Muscle layer of duodenum (tissue), 2 donors: Measurements from ENCODE around the gene PSENEN.

ENCODE experiments used
- H3K27ac ChIP-seq: one replicate; pipeline ENCODE4 v1.7.0; 2013; ENCODE audit warnings: mild to moderate bottlenecking, low read length
- H3K27me3 ChIP-seq: one replicate; pipeline ENCODE4 v1.7.0; 2013; ENCODE audit warnings: low read depth, mild to moderate bottlenecking, control low read depth, low read length
- H3K36me3 ChIP-seq, 2 donors: one replicate each; pipeline ENCODE4 v1.7.0; 2013; ENCODE audit warnings: low read length in 2 of 2, control low read depth in 1 of 2, mild to moderate bottlenecking in 1 of 2; ENCODE audit not compliant: insufficient read depth in 2 of 2, control insufficient read depth in 1 of 2
- H3K4me1 ChIP-seq, 2 donors: one replicate each; pipeline ENCODE4 v1.7.0; 2013; ENCODE audit warnings: low read length in 2 of 2, mild to moderate bottlenecking in 2 of 2, control low read depth in 1 of 2, moderate library complexity in 1 of 2; ENCODE audit not compliant: insufficient read depth in 2 of 2, control insufficient read depth in 1 of 2
- H3K4me3 ChIP-seq, 2 donors: one replicate each; pipeline ENCODE4 v1.7.0; 2013; ENCODE audit warnings: low read length in 2 of 2, low read depth in 1 of 2, mild to moderate bottlenecking in 1 of 2
- H3K9me3 ChIP-seq, 2 donors: one replicate each; pipeline ENCODE4 v1.7.0; 2013; ENCODE audit warnings: low read length in 2 of 2, control low read depth in 1 of 2, mild to moderate bottlenecking in 1 of 2; ENCODE audit not compliant: control insufficient read depth in 1 of 2
- donor health status: healthy.

PSENEN gene

DNA sequence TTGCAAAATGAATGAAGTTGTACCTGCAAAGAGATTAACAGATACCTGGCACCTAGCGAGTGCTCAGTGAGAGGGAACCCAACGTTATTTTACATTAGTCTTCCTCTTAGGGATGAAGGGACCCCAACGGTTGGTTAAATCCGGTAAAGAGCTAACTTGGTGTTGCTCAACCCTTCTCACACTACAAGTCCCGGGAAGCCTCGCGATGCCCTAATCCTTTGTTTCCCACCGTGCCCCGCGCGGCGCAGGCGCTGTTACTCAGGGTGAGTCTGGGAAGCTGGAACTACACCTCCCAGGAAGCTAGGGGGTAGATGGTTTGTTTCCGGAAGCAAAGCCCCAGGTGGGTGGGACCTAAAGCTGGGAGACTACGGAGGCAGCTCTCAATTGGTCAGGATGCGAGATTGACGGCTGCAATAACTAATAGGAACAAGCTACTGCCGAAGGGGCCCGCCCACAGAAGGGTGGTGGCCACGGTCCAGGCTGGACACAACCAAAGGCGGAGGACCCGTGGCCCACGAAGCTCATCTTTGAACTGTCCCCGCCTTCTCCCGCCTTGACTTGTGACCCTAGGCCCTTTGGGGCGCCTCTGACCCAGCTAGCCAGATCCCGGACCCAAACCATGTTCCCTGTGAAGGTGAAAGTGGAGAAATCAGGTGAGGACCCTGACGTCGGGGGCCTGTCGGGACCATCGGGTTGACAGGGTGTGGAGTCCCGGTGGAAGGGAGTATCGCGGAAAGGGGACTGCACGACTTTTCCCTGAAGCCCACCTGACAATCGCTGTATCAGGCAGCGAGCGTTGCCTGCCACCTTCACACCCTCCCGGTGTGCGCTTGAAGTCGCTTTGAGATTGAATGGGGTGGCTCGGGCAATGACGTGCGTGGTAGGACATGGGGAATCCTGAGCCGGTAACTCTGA lies 2.9 kb downstream of the PSENEN start, which contains the start of gene LIN37:
Gene LIN37, plus strand, starts transcription at position 471 of the 915 bp plus-strand sequence. Its CDS starts 149 bp downstream, at position 620.
- Histone ChIP-seq H3K27ac (peak within 1 kb of the TSS; percentile 86), H3K9me3 (no peaks in the 10 kb centered on the region), H3K4me3 (peak within 1 kb of the TSS; percentile 76 to 98), H3K36me3 (peaks cover 8 to 24% of the 10 kb centered on the region in 2 donors), H3K27me3 (no peaks in the 10 kb centered on the region), H3K4me1 (peaks cover 14 to 41% of the 10 kb centered on the region in 2 donors)

DNA sequence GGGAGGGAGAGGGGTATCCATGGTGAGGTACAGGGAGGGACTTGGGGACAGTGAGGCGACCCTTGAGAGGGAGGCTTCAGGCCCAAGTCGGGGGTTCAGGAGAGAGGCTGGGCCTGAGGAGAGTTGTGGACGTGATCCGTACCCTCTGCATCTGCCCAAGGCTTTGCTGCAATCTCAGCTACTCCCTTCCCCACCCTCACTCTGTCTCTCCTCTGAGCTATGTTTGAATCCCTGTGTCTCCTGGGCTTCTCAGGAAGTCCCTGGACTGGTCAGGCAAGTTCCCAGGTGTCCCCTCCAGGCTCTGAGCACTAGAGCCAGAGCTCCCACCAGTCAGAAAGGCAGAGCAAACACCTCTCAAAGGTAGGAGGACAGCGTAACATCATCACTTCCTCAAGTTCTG lies 4.7 kb downstream of the PSENEN start:
- Histone ChIP-seq H3K27me3 (no peaks in the 10 kb centered on the region), H3K4me3 (no peak overlapping the region), H3K9me3 (no peaks in the 10 kb centered on the region), H3K36me3 (peaks cover 13 to 28% of the 10 kb centered on the region in 2 donors), H3K27ac (no peak overlapping the region), H3K4me1 (peaks cover 5 to 47% of the 10 kb centered on the region in 2 donors)

DNA sequence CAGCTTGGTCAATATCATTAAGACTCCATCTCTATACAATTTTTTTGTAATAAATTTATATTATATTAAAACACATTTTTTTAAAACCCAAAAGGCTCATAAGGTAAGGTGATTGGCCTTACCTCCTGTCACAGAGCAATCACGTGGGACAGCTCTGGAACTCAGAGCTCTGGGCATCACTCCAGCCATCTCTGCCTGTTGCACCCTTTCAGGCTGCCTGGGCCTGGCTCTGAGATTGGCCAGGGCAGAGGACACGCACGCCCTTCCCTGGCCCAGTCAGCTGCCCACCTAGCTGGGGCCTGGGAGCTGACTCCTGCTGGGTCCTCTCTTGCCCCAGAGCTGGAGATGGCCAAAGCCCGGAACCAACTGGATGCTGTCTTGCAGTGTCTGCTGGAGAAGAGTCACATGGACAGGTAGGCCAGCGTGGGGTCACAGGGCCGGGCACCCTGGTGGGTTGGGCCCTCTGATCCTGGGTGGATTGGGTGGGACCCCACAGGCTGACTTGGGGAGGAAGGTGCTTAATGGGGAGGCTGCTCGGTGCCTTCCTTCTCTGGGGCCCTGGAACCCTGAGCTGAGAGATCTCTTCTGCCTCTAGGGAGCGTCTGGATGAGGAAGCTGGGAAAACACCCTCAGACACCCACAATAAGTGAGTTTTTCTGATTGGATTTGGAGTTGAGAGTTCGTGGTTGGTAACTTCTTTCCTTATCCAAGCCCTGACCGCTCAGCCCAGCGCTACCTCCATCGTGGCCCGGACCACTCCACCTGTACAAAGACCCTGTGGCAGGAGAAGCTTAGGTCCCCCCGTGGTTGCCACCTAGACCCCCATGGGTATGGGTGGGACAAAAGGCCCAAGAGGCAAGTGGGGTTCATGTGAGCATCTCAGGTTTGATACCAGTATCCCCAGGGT lies 6.6 kb downstream of the PSENEN start:
- no peaks in the 10 kb centered on the region for H3K27me3 ChIP-seq
- no peak overlapping the region for H3K27ac ChIP-seq
- H3K4me1 ChIP-seq: peaks cover 3 to 42% of the 10 kb centered on the region in 2 donors
- no peak overlapping the region for H3K4me3 ChIP-seq
- H3K36me3 ChIP-seq: peaks cover 13 to 30% of the 10 kb centered on the region in 2 donors
- no peaks in the 10 kb centered on the region for H3K9me3 ChIP-seq

DNA sequence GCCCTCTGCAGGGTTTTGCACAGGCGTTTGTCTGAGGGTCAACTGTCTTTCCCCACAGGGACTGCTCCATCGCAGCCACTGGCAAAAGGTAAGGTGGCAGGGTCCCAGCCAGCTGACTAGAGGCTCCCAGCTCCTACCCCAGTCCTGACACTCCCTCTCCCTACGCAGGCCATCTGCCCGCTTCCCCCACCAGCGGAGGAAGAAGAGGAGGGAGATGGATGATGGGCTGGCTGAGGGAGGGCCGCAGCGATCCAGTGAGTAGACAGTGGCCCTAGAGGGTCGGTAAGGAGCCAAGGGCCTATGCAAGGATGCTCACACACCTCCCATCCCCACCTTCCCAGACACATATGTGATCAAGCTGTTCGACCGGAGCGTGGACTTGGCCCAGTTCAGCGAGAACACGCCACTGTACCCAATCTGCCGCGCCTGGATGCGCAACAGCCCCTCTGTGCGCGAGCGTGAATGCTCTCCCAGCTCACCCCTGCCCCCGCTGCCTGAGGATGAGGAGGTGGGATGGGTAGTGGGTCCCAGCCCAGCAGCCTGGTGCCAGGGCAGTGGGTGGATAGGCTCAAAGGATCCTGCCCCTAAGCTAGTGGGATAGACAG lies 7.4 kb downstream of the PSENEN start:
- no peaks in the 10 kb centered on the region for H3K27me3 ChIP-seq
- H3K4me3 ChIP-seq: no peak overlapping the region
- peaks cover 13 to 32% of the 10 kb centered on the region in 2 donors for H3K36me3 ChIP-seq
- peaks cover 4 to 43% of the 10 kb centered on the region in 2 donors for H3K4me1 ChIP-seq
- no peaks in the 10 kb centered on the region for H3K9me3 ChIP-seq
- H3K27ac ChIP-seq: no peak overlapping the region

DNA sequence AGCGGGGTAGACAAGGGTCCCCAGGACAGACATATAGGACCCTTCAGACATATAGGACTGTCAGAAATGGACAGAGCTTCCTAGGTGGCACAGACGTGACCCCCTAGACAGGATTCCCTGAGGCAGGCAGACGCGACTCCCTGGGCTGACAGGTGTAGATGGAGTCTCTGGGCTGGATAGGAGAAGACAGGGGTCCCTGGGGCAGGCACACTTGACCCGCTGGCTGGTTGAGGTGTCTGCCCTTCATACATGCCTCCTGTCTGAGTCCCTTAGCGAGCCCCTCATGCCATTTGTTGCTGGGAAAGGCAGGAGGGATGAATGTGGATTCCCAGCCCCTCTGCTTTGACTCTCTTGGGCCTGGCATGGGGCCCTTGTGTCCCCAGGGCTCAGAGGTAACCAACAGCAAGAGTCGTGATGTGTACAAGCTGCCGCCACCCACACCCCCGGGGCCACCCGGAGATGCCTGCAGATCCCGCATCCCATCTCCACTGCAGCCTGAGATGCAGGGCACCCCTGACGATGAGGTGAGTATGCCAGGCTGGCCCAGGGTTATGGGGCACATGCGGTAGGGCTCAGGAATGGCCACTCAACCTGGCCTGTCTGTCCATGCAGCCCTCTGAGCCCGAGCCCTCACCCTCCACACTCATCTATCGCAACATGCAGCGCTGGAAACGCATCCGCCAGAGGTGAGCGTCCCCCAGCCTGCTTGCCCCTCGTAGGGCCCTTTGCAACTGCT lies 8.4 kb downstream of the PSENEN start:
- H3K27me3 ChIP-seq: no peaks in the 10 kb centered on the region
- no peak overlapping the region for H3K4me3 ChIP-seq
- H3K36me3 ChIP-seq: peaks cover 13 to 32% of the 10 kb centered on the region in 2 donors
- H3K4me1 ChIP-seq: peaks cover 4 to 45% of the 10 kb centered on the region in 2 donors
- H3K27ac ChIP-seq: no peak overlapping the region
- H3K9me3 ChIP-seq: no peaks in the 10 kb centered on the region

DNA sequence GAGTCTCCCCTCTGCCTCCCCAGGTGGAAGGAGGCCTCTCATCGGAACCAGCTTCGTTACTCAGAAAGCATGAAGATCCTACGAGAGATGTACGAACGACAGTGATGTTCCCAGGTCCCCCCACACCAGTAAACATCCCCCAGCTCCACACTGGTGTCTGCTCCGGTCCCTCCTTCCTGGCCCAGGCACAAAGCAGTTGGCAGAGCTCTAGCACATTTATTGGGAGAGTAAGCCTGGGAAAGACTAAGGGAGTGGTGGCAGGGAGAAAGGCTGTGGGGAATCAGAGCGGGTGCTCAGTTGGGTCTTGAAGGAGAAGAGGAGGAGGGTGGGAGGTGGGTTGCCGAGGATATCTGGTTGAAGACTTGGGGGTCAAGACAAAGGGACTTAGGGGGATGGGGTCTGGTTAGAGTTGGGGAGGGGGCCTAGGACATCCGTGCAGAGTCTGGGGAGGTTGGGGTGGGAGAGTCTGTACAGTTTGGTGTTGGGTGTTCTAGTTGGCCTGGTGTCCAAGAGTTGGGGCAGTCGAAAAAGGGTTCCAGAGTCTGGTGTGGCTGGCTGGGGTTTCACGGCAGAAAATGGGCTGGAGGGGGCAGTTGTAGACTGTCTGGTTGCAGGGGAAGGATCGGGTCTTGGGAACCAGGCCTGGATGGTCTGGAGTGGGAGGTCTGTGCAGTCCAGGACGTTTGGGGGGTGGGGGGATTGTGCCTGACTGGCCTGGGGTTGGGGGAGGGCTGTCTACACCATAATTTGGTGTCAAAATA lies 9.1 kb downstream of the PSENEN start:
- H3K4me3 ChIP-seq: peak overlapping the region in 1 of 2 donors; percentile 93
- peak overlapping the region; percentile 63 for H3K27ac ChIP-seq
- H3K27me3 ChIP-seq: no peaks in the 10 kb centered on the region
- H3K9me3 ChIP-seq: no peaks in the 10 kb centered on the region
- peaks cover 13 to 32% of the 10 kb centered on the region in 2 donors for H3K36me3 ChIP-seq
- H3K4me1 ChIP-seq: peaks cover 4 to 46% of the 10 kb centered on the region in 2 donors

DNA sequence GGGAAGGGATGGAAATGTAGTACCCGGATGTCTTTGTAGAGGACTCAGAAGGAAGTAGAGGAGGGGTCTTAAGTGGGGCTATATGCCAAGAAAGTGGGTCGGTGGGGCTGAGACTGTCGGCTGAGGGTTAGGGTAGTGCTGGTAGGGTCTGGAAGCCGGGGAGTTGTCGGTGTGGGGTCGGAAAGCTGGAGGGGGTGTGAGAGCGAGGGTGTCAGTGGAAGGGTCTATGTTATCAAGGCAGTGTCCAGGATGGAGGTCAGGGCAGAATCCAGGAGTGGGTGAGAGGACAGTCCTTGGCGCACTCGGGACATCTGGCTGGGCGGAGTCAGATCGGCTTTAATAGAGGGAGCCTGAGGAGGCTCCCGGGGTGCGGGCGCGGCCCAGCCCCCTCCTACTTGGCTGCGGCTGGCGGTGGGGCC lies 9.7 kb downstream of the PSENEN start:
- H3K9me3 ChIP-seq: no peaks in the 10 kb centered on the region
- peak overlapping the region; percentile 63 for H3K27ac ChIP-seq
- H3K4me3 ChIP-seq: peak overlapping the region; percentile 30 to 93
- peaks cover 4 to 46% of the 10 kb centered on the region in 2 donors for H3K4me1 ChIP-seq
- H3K36me3 ChIP-seq: peaks cover 13 to 32% of the 10 kb centered on the region in 2 donors
- H3K27me3 ChIP-seq: no peaks in the 10 kb centered on the region

DNA sequence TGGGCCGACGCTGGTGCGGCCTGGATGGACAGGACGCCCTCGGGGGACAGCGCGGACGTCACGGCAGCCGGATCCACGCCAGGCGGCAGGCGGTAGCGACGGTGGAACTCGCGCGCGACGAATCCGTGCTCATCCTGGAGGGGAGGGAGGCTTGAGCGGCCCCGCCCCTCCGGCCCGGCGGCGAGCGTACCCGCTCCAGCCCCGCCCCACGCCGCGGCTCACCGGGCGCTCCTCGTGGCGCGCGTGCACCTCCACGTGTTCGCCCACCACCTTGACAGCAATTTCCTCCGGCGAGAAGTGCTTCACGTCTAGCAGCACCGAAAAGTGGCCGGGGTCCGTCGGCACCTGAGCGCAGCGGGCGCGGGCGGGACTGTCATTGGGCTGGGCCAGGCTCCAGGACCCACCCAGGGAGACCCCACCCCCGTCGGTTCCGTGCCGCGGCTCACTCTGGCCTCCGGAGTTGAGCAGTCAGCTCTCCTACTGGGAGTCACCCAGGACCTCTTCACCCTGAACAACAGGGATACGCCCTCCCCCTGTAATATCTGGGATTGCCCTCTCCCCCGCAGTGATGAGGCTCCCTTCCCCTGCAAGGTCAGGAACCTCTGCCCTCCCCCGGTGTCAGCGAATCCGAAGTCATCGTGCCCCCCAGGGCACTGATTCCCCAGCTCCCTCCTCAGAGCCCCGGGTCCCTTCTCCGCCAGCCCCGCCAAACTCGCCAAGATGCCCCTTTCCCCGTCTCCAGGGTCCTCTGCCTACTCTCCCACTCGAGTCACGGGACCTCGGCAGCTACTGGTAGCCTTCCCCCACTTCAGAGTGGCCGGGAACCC lies 10.3 kb downstream of the PSENEN start:
- Histone ChIP-seq H3K36me3 (peaks cover 13 to 35% of the 10 kb centered on the region in 2 donors), H3K4me3 (peak overlapping the region; percentile 67 to 93), H3K27ac (peak overlapping the region; percentile 100), H3K4me1 (peaks cover 4 to 46% of the 10 kb centered on the region in 2 donors), H3K27me3 (no peaks in the 10 kb centered on the region), H3K9me3 (no peaks in the 10 kb centered on the region)

DNA sequence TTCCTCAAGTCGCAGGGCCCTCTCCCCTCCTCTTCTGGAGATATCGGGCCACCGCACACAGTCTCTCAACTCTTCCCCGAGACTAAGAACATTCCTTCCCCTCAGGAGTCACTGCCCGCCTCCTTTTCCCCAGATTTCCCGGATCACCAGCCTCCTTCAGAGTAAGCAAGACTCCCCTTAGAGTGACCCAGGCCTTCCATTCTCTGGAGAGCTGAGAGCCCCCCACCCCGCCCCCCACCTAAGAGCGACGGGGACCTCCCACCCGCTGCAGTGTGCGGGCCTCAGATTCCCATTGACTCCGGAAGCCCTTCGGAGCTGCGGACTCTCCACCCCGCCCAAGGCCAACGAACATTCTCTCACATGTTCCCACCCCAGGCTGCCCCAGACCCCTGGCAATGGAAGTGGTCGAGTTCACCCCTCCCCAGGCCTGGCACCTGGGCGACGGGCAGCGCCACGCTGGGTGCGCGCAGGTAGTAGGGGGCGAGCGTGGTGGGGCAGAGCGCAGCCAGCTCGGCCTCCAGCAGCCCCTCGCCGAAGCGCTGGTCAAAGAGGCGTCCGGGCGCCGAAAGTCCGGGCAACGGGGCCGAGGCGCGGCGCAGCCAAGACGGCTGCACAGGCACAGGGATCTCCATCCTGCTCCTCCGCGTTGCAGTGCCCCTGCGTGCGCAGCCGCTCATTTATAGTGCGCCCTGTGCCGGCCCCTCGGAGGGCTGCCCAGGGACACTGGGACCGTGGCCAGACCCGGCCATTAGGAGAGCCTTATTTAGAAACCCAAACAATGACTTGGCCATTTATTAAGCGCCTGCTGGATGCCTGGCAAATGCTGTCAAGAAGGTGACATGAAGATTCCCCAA lies 11.2 kb downstream of the PSENEN start, which contains the start of gene HSPB6:
Gene HSPB6, minus strand, starts transcription at position 653 of the 854 bp plus-strand sequence. Its CDS starts 21 bp downstream, at position 632.
- Histone ChIP-seq H3K4me3 (peak within 1 kb of the TSS; percentile 93 to 99), H3K4me1 (peaks cover 4 to 46% of the 10 kb centered on the region in 2 donors), H3K36me3 (peaks cover 13 to 36% of the 10 kb centered on the region in 2 donors), H3K27me3 (no peaks in the 10 kb centered on the region), H3K27ac (peak within 1 kb of the TSS; percentile 100), H3K9me3 (no peaks in the 10 kb centered on the region)
